ENCODE data around the gene MSRB3. TPM values are rescaled to one million over a fixed set of nuclear protein-coding genes. Genes with fewer than 3 reads are reported as not detected.
A peak's percentile ranks its signal among the peaks of the same experiment; 100 is the strongest.

Gene MSRB3
- total and polyA plus RNA-seq, 2 of the 4 experiments (the other 2 are of a cell fraction): 31.7 to 35.7 TPM

DNA sequence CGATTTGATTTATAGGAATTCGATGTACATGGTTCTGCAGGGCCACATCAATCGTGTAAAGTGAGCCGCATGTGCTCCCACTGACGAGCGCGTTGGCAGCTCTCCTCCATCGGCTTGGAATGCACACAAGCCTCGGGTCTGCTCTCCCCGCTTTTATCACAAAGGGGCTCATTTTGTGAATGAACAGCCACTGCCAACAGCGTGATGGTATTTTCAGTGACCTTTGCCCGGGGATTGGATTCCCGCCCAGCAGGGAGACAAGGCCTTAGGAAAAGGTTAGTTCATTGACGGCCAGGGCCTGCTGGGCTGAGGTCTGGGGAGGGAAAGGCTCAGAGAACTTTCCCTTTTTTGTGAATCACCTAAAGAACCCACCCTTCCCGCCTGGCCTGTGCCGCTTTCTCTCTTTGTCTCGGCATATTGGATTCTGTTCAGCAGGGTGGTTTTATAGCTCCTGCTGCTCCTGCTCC is 232.1 kb downstream of the MSRB3 start:
- H4K20me1 ChIP-seq (ENCODE audit: insufficient read depth, low read length): no peaks in the 10 kb centered on the region
- ATAC-seq (ENCODE audit: low read depth) (no peak), DNase-seq (no peak)
- H3K56ac ChIP-seq (ENCODE audit: extremely low read depth, insufficient read depth, low read length): no peak overlapping the region
- TF ChIP-seq RAD21 (IDR thresholded peaks at IDR 0.05; ENCODE audit: low read length) (no peak), FOS (IDR thresholded peaks at IDR 0.05; ENCODE audit: low read depth, low read length) (no peak), NFE2L2 (IDR thresholded peaks at IDR 0.05; ENCODE audit: low read depth, low read length) (no peak), CHD1 (IDR thresholded peaks at IDR 0.05; ENCODE audit: low read depth, low read length) (no peak), MAZ (IDR thresholded peaks at IDR 0.05; ENCODE audit: borderline replicate concordance, low read depth, low read length) (no peak), POLR2A (IDR thresholded peaks at IDR 0.05; ENCODE audit: low read depth, low read length) (no peak), CEBPB (IDR thresholded peaks at IDR 0.05; ENCODE audit: low read depth, low read length) (no peak), BHLHE40 (IDR thresholded peaks at IDR 0.05; ENCODE audit: low read depth, low read length) (no peak), MXI1 (IDR thresholded peaks at IDR 0.05; ENCODE audit: borderline replicate concordance, low read depth, low read length) (no peak), MAFK (IDR thresholded peaks at IDR 0.05; ENCODE audit: low read depth, low read length) (no peak), RFX5 (IDR thresholded peaks at IDR 0.05; ENCODE audit: low read depth, low read length) (no peak), RCOR1 (IDR thresholded peaks at IDR 0.05; ENCODE audit: insufficient replicate concordance, low read length) (no peak), SMC3 (IDR thresholded peaks at IDR 0.05; ENCODE audit: low read depth, low read length) (no peak)
- TF ChIP-seq, protein P1, sequence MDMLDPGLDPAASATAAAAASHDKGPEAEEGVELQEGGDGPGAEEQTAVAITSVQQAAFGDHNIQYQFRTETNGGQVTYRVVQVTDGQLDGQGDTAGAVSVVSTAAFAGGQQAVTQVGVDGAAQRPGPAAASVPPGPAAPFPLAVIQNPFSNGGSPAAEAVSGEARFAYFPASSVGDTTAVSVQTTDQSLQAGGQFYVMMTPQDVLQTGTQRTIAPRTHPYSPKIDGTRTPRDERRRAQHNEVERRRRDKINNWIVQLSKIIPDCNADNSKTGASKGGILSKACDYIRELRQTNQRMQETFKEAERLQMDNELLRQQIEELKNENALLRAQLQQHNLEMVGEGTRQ (IDR thresholded peaks at IDR 0.05; ENCODE audit: low read depth, low read length): no peak
- TF ChIP-seq, protein P2, sequence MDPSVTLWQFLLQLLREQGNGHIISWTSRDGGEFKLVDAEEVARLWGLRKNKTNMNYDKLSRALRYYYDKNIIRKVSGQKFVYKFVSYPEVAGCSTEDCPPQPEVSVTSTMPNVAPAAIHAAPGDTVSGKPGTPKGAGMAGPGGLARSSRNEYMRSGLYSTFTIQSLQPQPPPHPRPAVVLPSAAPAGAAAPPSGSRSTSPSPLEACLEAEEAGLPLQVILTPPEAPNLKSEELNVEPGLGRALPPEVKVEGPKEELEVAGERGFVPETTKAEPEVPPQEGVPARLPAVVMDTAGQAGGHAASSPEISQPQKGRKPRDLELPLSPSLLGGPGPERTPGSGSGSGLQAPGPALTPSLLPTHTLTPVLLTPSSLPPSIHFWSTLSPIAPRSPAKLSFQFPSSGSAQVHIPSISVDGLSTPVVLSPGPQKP (IDR thresholded peaks at IDR 0.05; ENCODE audit: borderline replicate concordance, low read depth, low read length): no peak
- TF ChIP-seq, protein P3, sequence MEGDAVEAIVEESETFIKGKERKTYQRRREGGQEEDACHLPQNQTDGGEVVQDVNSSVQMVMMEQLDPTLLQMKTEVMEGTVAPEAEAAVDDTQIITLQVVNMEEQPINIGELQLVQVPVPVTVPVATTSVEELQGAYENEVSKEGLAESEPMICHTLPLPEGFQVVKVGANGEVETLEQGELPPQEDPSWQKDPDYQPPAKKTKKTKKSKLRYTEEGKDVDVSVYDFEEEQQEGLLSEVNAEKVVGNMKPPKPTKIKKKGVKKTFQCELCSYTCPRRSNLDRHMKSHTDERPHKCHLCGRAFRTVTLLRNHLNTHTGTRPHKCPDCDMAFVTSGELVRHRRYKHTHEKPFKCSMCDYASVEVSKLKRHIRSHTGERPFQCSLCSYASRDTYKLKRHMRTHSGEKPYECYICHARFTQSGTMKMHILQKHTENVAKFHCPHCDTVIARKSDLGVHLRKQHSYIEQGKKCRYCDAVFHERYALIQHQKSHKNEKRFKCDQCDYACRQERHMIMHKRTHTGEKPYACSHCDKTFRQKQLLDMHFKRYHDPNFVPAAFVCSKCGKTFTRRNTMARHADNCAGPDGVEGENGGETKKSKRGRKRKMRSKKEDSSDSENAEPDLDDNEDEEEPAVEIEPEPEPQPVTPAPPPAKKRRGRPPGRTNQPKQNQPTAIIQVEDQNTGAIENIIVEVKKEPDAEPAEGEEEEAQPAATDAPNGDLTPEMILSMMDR (conservative IDR thresholded peaks at IDR 0.05; ENCODE audit: low read depth, low read length): no peak
- H3K79me1 ChIP-seq (ENCODE audit: low read depth in 1 of 2, low read length in 2 of 2): no peaks in the 10 kb centered on the region
- no peak overlapping the region for H3K4me3 ChIP-seq (ENCODE audit: insufficient read depth, low read depth, low read length)
- no peaks in the 10 kb centered on the region for H3K27me3 ChIP-seq (ENCODE audit: control insufficient read depth, insufficient read depth, low read length)
- H3K9ac ChIP-seq (ENCODE audit: low read depth, low read length): no peak overlapping the region
- ChIA-PET POLR2A (ENCODE audit: unreplicated experiment) (no interaction called here), CTCF (no interaction called here)
- H2BK15ac ChIP-seq (ENCODE audit: low read depth, low read length): no peak overlapping the region
- peak overlapping the region in 1 of 2 experiments; percentile 10; a peak in 1 of 4 replicates for H4K8ac ChIP-seq (ENCODE audit: low read depth in 2 of 2, low read length in 2 of 2)
- peak overlapping the region; percentile 13; the same call in 1 of the 2 replicates for H2AK5ac ChIP-seq (ENCODE audit: low read depth, low read length)
- H3K18ac ChIP-seq (ENCODE audit: low read depth, low read length): no peak overlapping the region
- no peak overlapping the region for H3K23ac ChIP-seq (ENCODE audit: low read depth, low read length)
- H4K91ac ChIP-seq (ENCODE audit: insufficient read depth, low read depth, low read length): no peak overlapping the region
- intact Hi-C loops (cut with micrococcal nuclease) (no loop called here), in situ Hi-C loops (cut with MboI; ENCODE audit: low sequenced_read_pairs) (no loop called here), dilution Hi-C loops (cut with HindIII; ENCODE audit: low sequenced_read_pairs, unreplicated experiment) (no loop called here)
- BruUV-seq (replicated peaks): no TSS peak
- H3K9me1 ChIP-seq (ENCODE audit: insufficient read depth, low read length): no peaks in the 10 kb centered on the region; the same call in 1 of the 2 replicates
- no peak overlapping the region for H3K27ac ChIP-seq (ENCODE audit: insufficient read depth, low read length)
- no peak overlapping the region for H3K4me2 ChIP-seq (ENCODE audit: low read depth, low read length)
- no peak overlapping the region for H2BK5ac ChIP-seq (ENCODE audit: low read depth, low read length, poor library complexity, severe bottlenecking)
- no peaks in the 10 kb centered on the region for H3K9me3 ChIP-seq (ENCODE audit: control insufficient read depth, insufficient read depth, low read length)
- H3K14ac ChIP-seq (replicated peaks; ENCODE audit: low read depth, low read length): no peak overlapping the region
- 63% methylated on average over 7 of the region's 17 CpGs; no CpG with 5 or more reads in 1 of the 2 experiments for WGBS, 2 experiments (ENCODE audit: extremely low coverage in 2 of 2, insufficient read length in 1 of 2)
- no peak overlapping the region for H2AK9ac ChIP-seq (replicated peaks; ENCODE audit: low read depth, low read length, poor library complexity)
- H3K36me3 ChIP-seq (ENCODE audit: control insufficient read depth, insufficient read depth, low read length): no peaks in the 10 kb centered on the region
- no peak overlapping the region for H2BK120ac ChIP-seq (ENCODE audit: low read depth, low read length)
- H2BK20ac ChIP-seq (ENCODE audit: low read depth, low read length): no peak overlapping the region
- H3K4me1 ChIP-seq (ENCODE audit: control insufficient read depth, insufficient read depth, low read length): no peaks in the 10 kb centered on the region
- no peak overlapping the region for H4K5ac ChIP-seq (ENCODE audit: low read depth, low read length)
- peak overlapping the region; percentile 47 for H2AFZ ChIP-seq (replicated peaks; ENCODE audit: low read length, poor library complexity)
- H3K4ac ChIP-seq (ENCODE audit: low read depth, low read length): no peak overlapping the region

Measured in IMR-90 (cell line).